H1 (cell line): ENCODE results near the gene SEZ6. TPM values are rescaled to one million over a fixed set of nuclear protein-coding genes. Genes with fewer than 3 reads are reported as not detected.

Experiments used
- BACH1 ChIP-seq: IDR thresholded peaks from 2 replicates; pipeline ENCODE4 v1.6.1; 2012; ENCODE audit warnings: low read length, improper control_type of control experiment
- HDAC6 ChIP-seq: IDR thresholded peaks from one replicate; pipeline ENCODE4 v1.7.1; 2012; ENCODE audit warnings: low read depth, mild to moderate bottlenecking, inconsistent platforms, low read length, moderate library complexity
- KDM4A ChIP-seq: IDR thresholded peaks from one replicate; pipeline ENCODE4 v1.7.1; 2012; ENCODE audit warnings: low read depth, mild to moderate bottlenecking, moderate library complexity, low read length, inconsistent platforms; ENCODE audit not compliant: severe bottlenecking
- RNF2 ChIP-seq: fragments of 200-900, 300-1000 bp; sonication (generic); IDR thresholded peaks from 2 replicates; pipeline ENCODE4 v1.7.1; 2016; ENCODE audit warnings: borderline replicate concordance, low read depth, mild to moderate bottlenecking, antibody characterized with exemption, low read length; ENCODE audit not compliant: poor library complexity, severe bottlenecking; ENCODE audit errors: missing control alignments
- SUZ12 ChIP-seq: fragments of 200-600 bp; sonication (generic); IDR thresholded peaks from 2 replicates; pipeline ENCODE4 v1.6.1; 2012; ENCODE audit warnings: mild to moderate bottlenecking, inconsistent platforms, low read length, moderate library complexity, mixed read lengths
- polyA plus RNA-seq, 7 experiments: library from polyadenylated mRNA; depleted of rRNA in 3 of 7; stranded (reverse) in 5 of 7; unstranded in 2 of 7; fragments of >200 nt in 5 of 7; fragments of 200-250 nt in 2 of 7; gene quantifications; 1 replicate in 5 of 7; 2 replicates in 1 of 7; 4 replicates in 1 of 7; pipeline versions ENCODE4 v1.2.1 to v1.2.3, GENCODE V29; 2011 to 2013; ENCODE audit warnings: missing spikeins in 2 of 7, mixed read lengths in 2 of 7
- total RNA-seq: library from RNA; stranded (reverse); fragmentation: NEBNext Ultra II Directional; extraction: Animal tissue kit (Norgen Biotek cat#: 25700); gene quantifications from 2 replicates; pipeline ENCODE4 v1.2.1, GENCODE V29; 2021

The SEZ6 gene
- total and polyA plus RNA-seq, 2 of the 8 experiments (the other 6 are each of a cell fraction or from before 2014, with no cell fraction given) = 6.9 to 16.1 TPM

DNA sequence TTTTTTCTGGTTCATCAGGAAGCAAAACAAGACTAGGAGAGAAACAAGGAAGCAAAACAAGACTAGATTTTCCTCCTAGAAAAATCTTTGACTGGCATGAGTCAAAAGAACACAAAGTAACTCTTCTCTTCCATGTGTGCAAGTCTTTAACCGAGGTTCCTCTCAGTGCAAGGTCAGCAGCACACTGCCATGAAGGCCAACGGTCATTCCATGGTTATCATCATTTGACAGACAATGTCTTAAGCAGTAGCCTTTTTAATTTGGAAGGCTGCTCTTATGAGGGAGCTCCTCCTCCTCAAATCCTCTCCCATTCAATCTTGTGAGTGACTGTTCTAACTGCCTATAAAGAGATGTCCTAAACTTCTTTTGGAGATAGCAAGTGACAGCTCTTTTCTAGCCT is 87.5 kb downstream of the SEZ6 start (continued):
- TF ChIP-seq HDAC6 (no peak), KDM4A (no peak), SUZ12 (no peak), RNF2 (no peak), BACH1 (no peak)
